Heart right ventricle (tissue), 16 donors: ENCODE data around the gene BAIAP3. TPM values are rescaled to one million over a fixed set of nuclear protein-coding genes. Genes with fewer than 3 reads are reported as not detected.
A peak's percentile ranks its signal among the peaks of the same experiment; 100 is the strongest.

Experiments used
- ATAC-seq, 8 donors: fragments of 200-7000 bp; cut with Tn5 transposase; one replicate each; pipeline ENCODE4 v1.9.1; 2020; ENCODE audit warnings: mild to moderate bottlenecking in 8 of 8, moderate library complexity in 8 of 8, moderate number of reproducible peaks in 1 of 8
- DNase-seq, 2 donors: peaks; one replicate each; pipeline ENCODE4 v3.0.0-alpha.2; 2020
- H3K27ac ChIP-seq, 10 donors: fragments of 200-600 bp; sonication (generic) in 2 of 10; one replicate each; pipeline versions ENCODE4 v1.5.0 to v1.8.0; 2020 to 2022; ENCODE audit warnings: mild to moderate bottlenecking in 3 of 10
- H3K27me3 ChIP-seq, 7 donors: fragments of 200-600 bp; one replicate each; pipeline ENCODE4 v1.8.0; 2021 to 2022; ENCODE audit warnings: mild to moderate bottlenecking in 2 of 7
- H3K36me3 ChIP-seq, 9 donors: fragments of 200-600 bp; sonication (generic) in 1 of 9; one replicate each; pipeline versions ENCODE4 v1.5.0 to v1.8.0; 2020 to 2022; ENCODE audit warnings: mild to moderate bottlenecking in 2 of 9
- H3K4me1 ChIP-seq, 9 donors: fragments of 200-600 bp; sonication (generic) in 1 of 9; one replicate each; pipeline versions ENCODE4 v1.5.0 to v1.8.0; 2020 to 2022; ENCODE audit warnings: mild to moderate bottlenecking in 4 of 9
- H3K4me3 ChIP-seq, 10 donors: fragments of 200-600 bp; sonication (generic) in 2 of 10; one replicate each; pipeline versions ENCODE4 v1.5.0 to v1.8.0; 2020 to 2022; ENCODE audit warnings: mild to moderate bottlenecking in 7 of 10, moderate library complexity in 2 of 10
- H3K9me3 ChIP-seq, 11 donors: fragments of 200-600 bp in 10 of 11; sonication (generic) in 2 of 11; one replicate each; pipeline versions ENCODE4 v1.5.0 to v1.8.0; 2013 to 2022; ENCODE audit warnings: mild to moderate bottlenecking in 2 of 11, control low read depth in 1 of 11, moderate library complexity in 1 of 11
- WGBS, 2 donors: extraction: QIAGEN DNeasy Blood & Tissue Kit; methylation state at CpG; one replicate each; pipeline ENCODE4 v1.1.7; 2013; ENCODE audit warnings: inconsistent platforms in 1 of 2; 5-methylcytosine and 5-hydroxymethylcytosine counted together
- intact Hi-C, 10 donors: fragments of 100-400 bp; cut with DNase I; formaldehyde crosslinking; loops; one replicate each; pipeline versions ENCODE4 v1.11.1 to v1.14.2; 2022
- polyA plus RNA-seq, 2 donors: library from polyadenylated mRNA; stranded (reverse); fragments of 200-250 nt; gene quantifications; one replicate each; pipeline ENCODE4 v1.2.3, GENCODE V29; 2013
- total RNA-seq, 10 donors: library from RNA; stranded (reverse); fragmentation: NEBNext Ultra II Directional in 3 of 10; extraction: Animal tissue kit (Norgen Biotek cat#: 25700) in 3 of 10; gene quantifications; one replicate each; pipeline versions ENCODE4 v1.2.1 to v1.2.4, GENCODE V29; 2021 to 2023
- TF ChIP-seq, protein P1 (sequence below), 9 donors: fragments of 200-600 bp; sonication (generic) in 2 of 9; IDR thresholded peaks; one replicate each; pipeline versions ENCODE4 v1.5.0 to v1.8.0; 2021 to 2022; ENCODE audit warnings: antibody characterized with exemption in 9 of 9, mild to moderate bottlenecking in 5 of 9, moderate library complexity in 1 of 9
- donor health status: Arrhythmogenic right ventricular cardiomyopathy.
- donor health status: ischemic (EF 13 %, LVEDD 7.1; RV severe dilation, severe dysfunction).
- donor health status: healthy with polysubstance abuse.
- donor health status: DM: no; HTN: yes; CAD: no.
- donor health status: DM: no; HTN: no; CAD: no.
- donor health status: ischemic (EF 25% LVEDD 6.9; RV normal size, moderate dysfunction).
- donor health status: ischemic (EF 25% LVEDD 5.7; RV mildly dilated, moderate dysfunction).
- donor health status: healthy.
- donor health status: DM: yes; HTN: yes; CAD: no.
- donor health status: Ischemic cardiomyopathy.
- donor health status: ischemic (EF 35%, LVEDD 5.7; RV mildly dilated, moderate dysfunction).
- donor health status: nonischemic (EF 11% LVEDD 7.7; RV severe dilation, severe dysfunction).
- donor health status: DM: yes; HTN: yes; CAD: no.
- donor health status: PGD.
- donor health status: ischemic (EF 29% LVEDD 5.4; RV normal size, mild dysfunction).
- donor health status: nonischemic (EF 23%, LVEDD 6.1; RV moderate dilation, normal function).

BAIAP3 gene
- total and polyA plus RNA-seq, 12 donors, result 0.37 to 6.8 (median 2.0) TPM

DNA sequence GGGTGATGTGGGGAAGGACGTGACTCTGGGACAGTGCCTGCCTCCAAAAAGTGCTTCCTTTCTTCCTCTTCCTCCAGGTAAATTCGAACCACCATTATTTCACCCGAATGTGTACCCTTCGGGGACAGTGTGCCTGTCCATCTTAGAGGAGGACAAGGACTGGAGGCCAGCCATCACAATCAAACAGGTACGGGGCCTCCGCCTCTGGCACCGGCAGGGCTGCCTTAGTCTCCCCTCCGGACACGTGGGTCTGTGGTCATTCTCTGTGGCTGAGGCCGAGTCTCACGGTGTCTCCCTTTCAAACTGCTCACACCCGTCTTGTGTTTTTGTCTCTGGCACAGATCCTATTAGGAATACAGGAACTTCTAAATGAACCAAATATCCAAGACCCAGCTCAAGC lies 13.3 kb upstream of the BAIAP3 start:
- no peaks in the 10 kb centered on the region for H3K4me1 ChIP-seq
- intact Hi-C loops, result no loop called here

DNA sequence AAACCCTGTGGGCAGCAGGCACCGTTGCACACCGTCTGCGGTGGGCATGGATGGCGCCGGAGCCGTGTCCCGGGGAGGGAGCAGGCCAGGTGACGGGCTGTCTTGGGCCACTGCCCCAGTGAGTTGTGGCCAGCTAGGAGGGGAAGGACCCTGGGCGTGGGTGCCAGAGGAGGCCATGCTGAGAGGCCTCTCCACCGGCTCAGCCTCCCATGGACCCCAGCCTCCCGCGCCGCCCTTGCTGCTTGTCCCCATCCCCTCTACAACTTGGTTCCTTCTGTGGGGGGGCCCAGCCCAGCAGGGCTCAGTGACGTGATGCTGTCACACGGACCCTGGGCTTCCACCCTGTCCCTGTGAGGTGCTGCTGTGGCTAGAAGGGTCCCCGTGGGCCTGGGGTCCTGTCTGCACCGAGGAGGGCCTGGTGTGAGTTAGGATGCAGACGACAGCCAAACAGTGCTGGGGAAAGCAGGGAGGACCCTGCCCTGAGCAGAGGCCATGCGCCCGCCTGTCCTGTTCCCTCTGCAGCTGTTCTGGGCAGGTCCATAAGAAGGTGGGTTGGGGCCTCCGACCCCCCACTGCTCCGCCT lies 12.7 kb upstream of the BAIAP3 start:
- peaks cover 0 to 5% (median 0%) of the 10 kb centered on the region in 9 donors for H3K4me1 ChIP-seq
- no peak for DNase-seq
- peak in 1 of 8 donors; percentile 41 for ATAC-seq
- H3K4me3 ChIP-seq, result no peak overlapping the region
- no peaks in the 10 kb centered on the region for H3K27me3 ChIP-seq
- H3K27ac ChIP-seq, result no peak overlapping the region
- peaks cover 5 to 100% (median 74%) of the 10 kb centered on the region in 9 donors for H3K36me3 ChIP-seq
- H3K9me3 ChIP-seq, result no peaks in the 10 kb centered on the region
- intact Hi-C loops, result no loop called here
- TF ChIP-seq, protein P1, sequence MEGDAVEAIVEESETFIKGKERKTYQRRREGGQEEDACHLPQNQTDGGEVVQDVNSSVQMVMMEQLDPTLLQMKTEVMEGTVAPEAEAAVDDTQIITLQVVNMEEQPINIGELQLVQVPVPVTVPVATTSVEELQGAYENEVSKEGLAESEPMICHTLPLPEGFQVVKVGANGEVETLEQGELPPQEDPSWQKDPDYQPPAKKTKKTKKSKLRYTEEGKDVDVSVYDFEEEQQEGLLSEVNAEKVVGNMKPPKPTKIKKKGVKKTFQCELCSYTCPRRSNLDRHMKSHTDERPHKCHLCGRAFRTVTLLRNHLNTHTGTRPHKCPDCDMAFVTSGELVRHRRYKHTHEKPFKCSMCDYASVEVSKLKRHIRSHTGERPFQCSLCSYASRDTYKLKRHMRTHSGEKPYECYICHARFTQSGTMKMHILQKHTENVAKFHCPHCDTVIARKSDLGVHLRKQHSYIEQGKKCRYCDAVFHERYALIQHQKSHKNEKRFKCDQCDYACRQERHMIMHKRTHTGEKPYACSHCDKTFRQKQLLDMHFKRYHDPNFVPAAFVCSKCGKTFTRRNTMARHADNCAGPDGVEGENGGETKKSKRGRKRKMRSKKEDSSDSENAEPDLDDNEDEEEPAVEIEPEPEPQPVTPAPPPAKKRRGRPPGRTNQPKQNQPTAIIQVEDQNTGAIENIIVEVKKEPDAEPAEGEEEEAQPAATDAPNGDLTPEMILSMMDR (IDR thresholded peaks at IDR 0.05), result no peak
- WGBS, 2 donors, result 85 to 91% methylated on average over 21 to 22 of the region's 22 CpGs

More for the DNA sequence above, 13.3 kb upstream of the BAIAP3 start:
- ATAC-seq (no peak), DNase-seq (no peak)
- Histone ChIP-seq H3K36me3 (peaks cover 5 to 100% (median 76%) of the 10 kb centered on the region in 9 donors), H3K9me3 (no peaks in the 10 kb centered on the region), H3K4me3 (no peak overlapping the region), H3K27ac (no peak overlapping the region), H3K27me3 (no peaks in the 10 kb centered on the region)
- TF ChIP-seq, protein P1 (IDR thresholded peaks at IDR 0.05), result no peak
- 84 to 95% methylated on average over 11 to 12 of the region's 12 CpGs for WGBS, 2 donors

DNA sequence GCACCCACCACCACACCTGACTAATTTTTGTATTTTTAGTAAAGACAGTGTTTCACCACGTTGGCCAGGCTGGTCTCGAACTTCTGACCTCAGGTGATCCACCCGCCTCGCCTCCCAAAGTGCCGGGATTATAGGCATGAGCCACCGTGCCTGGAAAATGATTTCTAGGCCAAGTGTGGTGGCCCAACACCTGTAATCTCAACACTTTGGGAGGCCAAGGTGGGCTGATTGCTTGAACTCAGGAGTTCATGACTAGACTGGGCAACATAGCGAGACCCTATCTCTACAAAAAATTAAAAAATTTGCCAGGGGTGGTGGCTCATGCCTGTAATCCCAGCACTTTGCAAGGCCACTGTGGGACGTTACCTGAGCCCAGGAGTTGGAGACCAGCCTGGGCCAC lies 11.0 kb upstream of the BAIAP3 start:
- H3K36me3 ChIP-seq, result peaks cover 5 to 95% (median 58%) of the 10 kb centered on the region in 9 donors
- no peak overlapping the region for H3K27ac ChIP-seq
- no peak for ATAC-seq
- WGBS, 2 donors, result 97 to 98% methylated on average over 8 of the region's 8 CpGs
- H3K9me3 ChIP-seq, result no peaks in the 10 kb centered on the region
- intact Hi-C loops, result no loop called here
- TF ChIP-seq, protein P1 (IDR thresholded peaks at IDR 0.05), result no peak
- H3K27me3 ChIP-seq, result no peaks in the 10 kb centered on the region
- no peak overlapping the region for H3K4me3 ChIP-seq
- DNase-seq, result no peak
- peaks cover 0 to 16% (median 0%) of the 10 kb centered on the region in 9 donors for H3K4me1 ChIP-seq

DNA sequence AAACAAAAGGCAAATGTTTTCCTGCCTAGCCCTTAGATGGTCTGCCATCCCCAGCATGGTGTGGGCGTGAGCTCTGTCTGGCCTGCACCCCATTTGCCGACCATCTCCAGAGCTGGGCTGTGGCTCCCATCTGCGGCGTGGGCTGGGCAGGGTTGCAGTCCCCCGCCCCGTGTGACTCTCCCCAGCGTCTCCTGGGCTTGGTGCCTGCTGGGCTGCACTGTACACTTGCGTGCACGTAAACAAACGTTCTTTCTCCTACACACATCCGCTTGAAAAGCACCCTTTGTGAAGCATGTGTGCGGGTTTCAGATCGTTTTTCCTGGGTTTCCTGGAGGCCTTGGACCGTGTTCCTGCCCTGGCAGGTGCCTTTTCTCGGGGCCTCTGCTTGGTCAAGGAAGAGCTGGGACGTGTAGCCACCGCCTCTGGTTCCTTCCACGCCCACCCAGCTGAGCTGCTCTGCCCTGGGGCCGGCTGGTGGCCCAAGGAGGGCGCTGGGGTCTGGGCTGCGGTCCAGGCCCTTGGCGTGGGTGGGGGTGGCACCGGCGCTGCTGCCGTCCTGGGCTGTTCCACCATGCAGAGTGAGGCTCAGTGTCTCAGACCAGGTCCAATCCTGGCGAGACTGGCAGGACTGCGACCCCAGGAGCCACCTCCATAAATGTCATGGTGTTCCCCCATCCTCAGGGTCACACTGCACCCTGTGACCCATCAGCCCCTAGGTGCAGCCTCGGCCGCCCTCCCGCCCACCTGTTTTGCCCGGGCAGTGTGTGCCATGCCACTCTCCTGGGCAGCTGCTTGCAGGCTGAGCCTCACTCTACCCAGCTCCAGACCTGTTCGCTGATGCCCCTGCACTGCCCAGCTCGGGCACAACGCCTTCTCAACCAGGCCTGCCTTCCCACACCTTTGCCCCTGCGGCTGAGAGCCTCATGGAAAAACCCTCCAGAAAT lies 9.9 kb upstream of the BAIAP3 start:
- no peak for ATAC-seq

More for the DNA sequence above, 9.9 kb upstream of the BAIAP3 start:
- Histone ChIP-seq H3K9me3 (no peaks in the 10 kb centered on the region), H3K36me3 (peaks cover 5 to 84% (median 47%) of the 10 kb centered on the region in 9 donors), H3K4me1 (peaks cover 0 to 16% (median 0%) of the 10 kb centered on the region in 9 donors), H3K27ac (no peak overlapping the region), H3K4me3 (no peak overlapping the region), H3K27me3 (no peaks in the 10 kb centered on the region)
- intact Hi-C loops, result no loop called here
- TF ChIP-seq, protein P1 (IDR thresholded peaks at IDR 0.05), result no peak
- no peak for DNase-seq
- 75 to 78% methylated on average over 35 of the region's 35 CpGs for WGBS, 2 donors
